GM10248 (cell line): ENCODE measurements around the gene SPTBN1.

Experiments used
- CTCF ChIA-PET: fragments of 300-600 bp; sonication (Branson Sonifier 250); formaldehyde crosslinking; extraction: SDS; loops from one replicate; lab custom pipeline; 2021; ENCODE audit warnings: antibody characterized with exemption; lab: Yijun Ruan, JAX
- POLR2A ChIA-PET: fragments of 350-650 bp; sonication (Branson Sonifier 250); formaldehyde crosslinking; extraction: SDS; loops from one replicate; lab custom pipeline; 2020; ENCODE audit warnings: antibody characterized with exemption; lab: Yijun Ruan, JAX
- DNase-seq: peaks from one replicate; pipeline ENCODE4 v3.0.0; 2012; ENCODE audit errors: extremely low spot score
- TF ChIP-seq, protein P1 (sequence below): IDR thresholded peaks from 2 replicates; pipeline ENCODE4 v1.5.1; 2012; ENCODE audit warnings: mild to moderate bottlenecking, low read depth; ENCODE audit errors: extremely low read depth, missing control alignments, control extremely low read depth

The SPTBN1 gene

DNA sequence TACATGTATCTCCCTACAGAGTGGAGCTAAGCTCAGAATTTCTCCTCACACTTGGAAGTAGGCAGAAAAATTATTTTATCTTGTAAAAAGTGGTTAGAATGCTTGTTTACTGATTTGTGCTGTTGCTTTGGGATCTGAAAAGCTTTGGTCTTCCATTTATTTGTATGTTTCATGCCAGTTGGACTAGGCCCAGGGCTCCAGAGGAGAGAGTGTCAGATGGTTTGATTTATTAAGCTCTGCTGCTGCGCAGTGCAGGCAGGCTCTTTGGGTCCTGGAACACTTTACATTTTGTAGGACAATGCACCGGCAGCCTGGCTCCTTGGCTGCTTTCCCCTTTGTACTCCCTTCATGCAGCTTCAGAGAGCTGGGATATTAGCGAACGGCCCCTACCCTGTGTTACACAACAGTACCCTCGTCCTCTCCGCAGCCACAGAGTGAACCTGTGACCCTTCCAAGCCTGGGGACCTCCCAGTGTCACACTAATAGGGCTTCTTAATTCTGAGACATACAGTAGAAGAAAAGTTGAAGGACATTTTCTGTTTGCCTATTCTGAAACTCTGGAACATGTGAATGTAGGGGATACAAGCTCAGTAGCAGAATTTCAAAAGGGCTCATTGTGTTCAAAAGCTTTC, 210.6 kb downstream of the SPTBN1 start:
- CTCF ChIA-PET = interaction anchor here (0.7 to 7.1 kb wide), 18 partner anchors 10 to 560 kb away, joined by 3 to 105 read pairs (median 8); no protein-coding TSS in a partner anchor
- DNase-seq = no peak
- TF ChIP-seq, protein P1, sequence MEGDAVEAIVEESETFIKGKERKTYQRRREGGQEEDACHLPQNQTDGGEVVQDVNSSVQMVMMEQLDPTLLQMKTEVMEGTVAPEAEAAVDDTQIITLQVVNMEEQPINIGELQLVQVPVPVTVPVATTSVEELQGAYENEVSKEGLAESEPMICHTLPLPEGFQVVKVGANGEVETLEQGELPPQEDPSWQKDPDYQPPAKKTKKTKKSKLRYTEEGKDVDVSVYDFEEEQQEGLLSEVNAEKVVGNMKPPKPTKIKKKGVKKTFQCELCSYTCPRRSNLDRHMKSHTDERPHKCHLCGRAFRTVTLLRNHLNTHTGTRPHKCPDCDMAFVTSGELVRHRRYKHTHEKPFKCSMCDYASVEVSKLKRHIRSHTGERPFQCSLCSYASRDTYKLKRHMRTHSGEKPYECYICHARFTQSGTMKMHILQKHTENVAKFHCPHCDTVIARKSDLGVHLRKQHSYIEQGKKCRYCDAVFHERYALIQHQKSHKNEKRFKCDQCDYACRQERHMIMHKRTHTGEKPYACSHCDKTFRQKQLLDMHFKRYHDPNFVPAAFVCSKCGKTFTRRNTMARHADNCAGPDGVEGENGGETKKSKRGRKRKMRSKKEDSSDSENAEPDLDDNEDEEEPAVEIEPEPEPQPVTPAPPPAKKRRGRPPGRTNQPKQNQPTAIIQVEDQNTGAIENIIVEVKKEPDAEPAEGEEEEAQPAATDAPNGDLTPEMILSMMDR = no peak
- POLR2A ChIA-PET = interaction anchor here (1.3 kb wide), 1 partner anchor 9 kb away, joined by 3 read pairs; no protein-coding TSS in a partner anchor

DNA sequence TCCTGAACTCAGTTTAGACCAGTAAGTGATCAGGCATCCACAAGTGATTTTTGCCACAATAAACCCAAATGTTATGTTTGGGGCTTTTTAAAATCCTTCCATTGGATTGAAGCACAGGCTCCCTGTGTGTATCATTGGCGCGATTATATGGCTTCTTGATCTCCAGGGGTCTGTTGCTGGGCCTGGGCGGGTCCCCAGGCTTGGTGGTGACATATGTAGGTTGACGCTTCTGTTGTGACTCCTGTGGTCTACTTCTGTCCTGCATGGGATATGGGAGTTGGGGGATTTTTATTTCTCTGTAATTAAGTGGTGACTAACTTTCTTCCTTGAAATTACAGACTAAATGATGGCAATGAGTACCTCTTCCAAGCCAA, 211.1 kb downstream of the SPTBN1 start:
- TF ChIP-seq, protein P1 = no peak
- ChIA-PET CTCF (interaction anchor here (1.1 to 7.1 kb wide), 11 partner anchors 10 to 560 kb away, joined by 3 to 105 read pairs (median 10); no protein-coding TSS in a partner anchor), POLR2A (interaction anchor here (1.3 kb wide), 1 partner anchor 8 kb away, joined by 3 read pairs; no protein-coding TSS in a partner anchor)
- DNase-seq = no peak

DNA sequence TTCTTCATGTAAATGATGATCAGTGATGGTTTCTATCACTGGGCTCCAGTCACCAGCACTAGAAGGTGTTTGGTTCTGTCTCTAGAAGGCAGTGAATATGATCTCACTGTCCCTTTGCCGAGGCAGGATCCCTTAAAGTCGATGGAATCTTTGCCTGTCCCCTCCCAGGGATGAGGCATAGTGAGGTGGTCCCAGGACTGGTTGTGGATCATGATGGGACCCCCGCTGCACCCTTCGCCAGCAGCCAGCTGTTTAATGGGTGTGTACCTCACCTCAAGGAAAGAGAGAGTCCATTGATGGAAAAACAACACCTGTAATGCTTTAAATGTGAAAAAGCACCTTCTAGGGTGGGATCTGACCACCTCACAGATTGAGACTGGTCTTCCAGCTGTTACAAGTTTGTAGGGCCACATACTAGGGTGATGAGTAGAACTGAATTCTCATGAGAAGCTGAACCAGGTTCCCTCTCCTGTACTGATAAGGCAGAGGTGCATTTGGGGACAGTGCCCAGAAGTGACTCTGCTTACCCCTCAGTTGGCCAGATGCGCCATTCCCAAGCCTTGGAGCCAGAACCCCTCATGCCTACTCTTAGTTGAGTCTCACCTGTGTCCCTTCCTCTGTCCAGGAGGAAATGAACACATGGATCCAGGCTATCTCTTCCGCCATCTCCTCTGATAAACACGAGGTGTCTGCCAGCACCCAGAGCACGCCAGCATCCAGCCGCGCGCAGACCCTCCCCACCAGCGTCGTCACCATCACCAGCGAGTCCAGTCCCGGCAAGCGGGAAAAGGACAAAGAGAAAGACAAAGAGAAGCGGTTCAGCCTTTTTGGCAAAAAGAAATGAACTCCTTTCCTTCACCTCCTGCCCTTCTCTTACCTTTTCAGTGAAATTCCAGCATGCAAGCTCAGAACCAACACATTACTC, 211.9 kb downstream of the SPTBN1 start:
- TF ChIP-seq, protein P1 = no peak
- CTCF ChIA-PET = interaction anchor here (3.9 to 7.1 kb wide), 3 partner anchors 11 to 39 kb away, joined by 9 to 105 read pairs (median 35); no protein-coding TSS in a partner anchor
- POLR2A ChIA-PET = interaction anchor here (1.3 kb wide), 1 partner anchor 7 kb away, joined by 3 read pairs; no protein-coding TSS in a partner anchor
- DNase-seq = no peak

DNA sequence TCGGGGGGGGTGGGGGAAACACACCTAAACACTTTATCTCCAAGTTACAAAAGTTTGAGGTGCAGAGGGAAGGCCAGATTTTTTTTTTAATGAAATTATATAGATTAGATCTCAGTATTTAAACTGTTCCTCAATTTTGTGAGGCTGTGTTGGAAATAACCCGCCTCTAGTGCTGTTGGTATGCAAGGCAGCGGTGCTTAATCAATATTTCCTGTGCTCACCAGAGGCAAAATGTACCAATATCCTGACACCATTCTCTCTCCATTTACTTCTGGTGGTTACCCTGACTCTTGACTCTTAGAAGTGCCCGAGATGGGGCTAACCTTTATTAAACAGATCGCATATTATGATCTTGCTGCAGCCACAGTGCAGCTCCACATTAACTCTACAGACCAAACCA, 212.6 kb downstream of the SPTBN1 start:
- TF ChIP-seq, protein P1 = no peak
- ChIA-PET CTCF (interaction anchor here (4.1 to 7.1 kb wide), 2 partner anchors 12 to 38 kb away, joined by 35 to 105 read pairs; no protein-coding TSS in a partner anchor), POLR2A (no interaction called here)
- DNase-seq = no peak

DNA sequence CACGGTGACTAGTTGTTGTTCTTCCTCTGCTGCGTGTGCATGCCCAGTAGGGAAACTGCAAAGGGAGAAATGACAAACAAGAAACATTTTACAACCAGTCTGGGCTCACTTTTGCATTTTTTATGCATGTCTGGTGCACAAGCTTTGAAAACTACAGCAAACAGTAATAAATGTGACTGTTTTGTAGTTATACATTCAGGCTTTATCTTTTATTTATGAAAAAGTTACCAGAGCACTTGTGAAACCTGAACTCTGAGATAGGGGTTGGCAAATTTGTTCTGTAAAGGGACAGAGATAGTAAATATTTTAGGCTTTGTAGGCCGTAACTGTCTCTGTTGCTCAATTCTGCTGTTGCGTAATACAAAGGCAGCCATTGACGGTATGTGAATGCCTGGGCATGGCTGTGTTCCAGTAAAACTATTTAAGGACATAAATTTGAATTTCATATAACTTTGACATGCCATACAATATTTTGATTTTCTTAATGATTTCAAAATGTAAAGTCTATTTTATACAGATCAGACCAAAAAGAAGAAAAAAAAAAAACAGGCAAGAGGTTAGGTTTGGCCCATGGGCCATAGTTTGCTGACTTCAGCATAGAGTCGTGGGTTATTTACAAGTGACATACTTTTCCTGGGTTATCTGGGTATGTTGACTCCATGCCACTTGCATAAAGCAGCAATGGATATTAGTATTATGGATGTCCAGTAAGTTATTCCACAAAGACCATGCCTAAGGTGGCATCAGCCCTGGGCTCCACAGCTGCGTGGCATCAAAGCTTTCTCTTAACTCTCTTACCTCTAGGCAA, 213.8 kb downstream of the SPTBN1 start:
- ChIA-PET CTCF (interaction anchor here (1.5 kb wide), 1 partner anchor 13 kb away, joined by 3 read pairs; no protein-coding TSS in a partner anchor), POLR2A (no interaction called here)
- no peak for DNase-seq
- TF ChIP-seq, protein P1 = no peak
